Astrocyte (in vitro differentiated cells and primary cell): ENCODE data around the gene RIT1. TPM values are rescaled to one million over a fixed set of nuclear protein-coding genes. Genes with fewer than 3 reads are reported as not detected.

Experiments used
- DNase-seq: peaks from one replicate; pipeline ENCODE4 v3.0.0-alpha.2; 2010; ENCODE audit warnings: low read depth
- FAIRE-seq: peaks from 2 replicates; lab custom pipeline; 2011; peaks lifted over from hg19 to GRCh38; lab: Jason Lieb, UNC
- H2AFZ ChIP-seq: 2 replicates; pipeline ENCODE4 v1.6.0; 2012; ENCODE audit warnings: low read depth, low read length, inconsistent platforms
- H3K27ac ChIP-seq: 2 replicates; pipeline ENCODE4 v1.5.1; 2011; ENCODE audit warnings: low read depth, low read length, inconsistent platforms
- H3K27me3 ChIP-seq: 2 replicates; pipeline ENCODE4 v1.6.0; 2011; ENCODE audit warnings: low read length, inconsistent platforms; ENCODE audit not compliant: insufficient read depth
- H3K36me3 ChIP-seq: 2 replicates; pipeline ENCODE4 v1.5.1; 2011; ENCODE audit warnings: low read length, inconsistent platforms; ENCODE audit not compliant: insufficient read depth
- H3K4me1 ChIP-seq: 2 replicates; pipeline ENCODE4 v1.5.1; 2011; ENCODE audit warnings: low read length, inconsistent platforms; ENCODE audit not compliant: insufficient read depth
- H3K4me2 ChIP-seq: 2 replicates; pipeline ENCODE4 v1.6.0; 2012; ENCODE audit warnings: low read length, inconsistent platforms
- H3K4me3 ChIP-seq: 2 replicates; pipeline ENCODE4 v1.5.1; 2011; ENCODE audit warnings: low read depth, mild to moderate bottlenecking, low read length, inconsistent platforms; ENCODE audit not compliant: insufficient read depth
- H3K79me2 ChIP-seq: 2 replicates; pipeline ENCODE4 v1.6.0; 2012; ENCODE audit warnings: mild to moderate bottlenecking, low read length, inconsistent platforms; ENCODE audit not compliant: insufficient read depth
- H3K9ac ChIP-seq: 2 replicates; pipeline ENCODE4 v1.6.0; 2012; ENCODE audit warnings: mild to moderate bottlenecking, low read length, inconsistent platforms
- H3K9me3 ChIP-seq: 2 replicates; pipeline ENCODE4 v1.5.1; 2012; ENCODE audit warnings: low read depth, mild to moderate bottlenecking, low read length, inconsistent platforms; ENCODE audit not compliant: insufficient read depth
- H4K20me1 ChIP-seq: 2 replicates; pipeline ENCODE4 v1.6.0; 2012; ENCODE audit warnings: low read length, inconsistent platforms; ENCODE audit not compliant: insufficient read depth
- H3K27ac Mint-ChIP-seq: one replicate; pipeline ENCODE4 v1.8.0; 2021; ENCODE audit warnings: mild to moderate bottlenecking, mixed read lengths; ENCODE audit not compliant: unreplicated experiment
- H3K27me3 Mint-ChIP-seq: one replicate; pipeline ENCODE4 v1.8.0; 2021; ENCODE audit warnings: low read depth, mixed read lengths; ENCODE audit not compliant: unreplicated experiment
- H3K36me3 Mint-ChIP-seq: one replicate; pipeline ENCODE4 v1.8.0; 2021; ENCODE audit warnings: low read depth, mixed read lengths; ENCODE audit not compliant: unreplicated experiment
- H3K4me1 Mint-ChIP-seq: one replicate; pipeline ENCODE4 v1.8.0; 2021; ENCODE audit warnings: low read depth, mixed read lengths; ENCODE audit not compliant: unreplicated experiment
- H3K4me3 Mint-ChIP-seq: one replicate; pipeline ENCODE4 v1.8.0; 2021; ENCODE audit warnings: mild to moderate bottlenecking, moderate library complexity, mixed read lengths; ENCODE audit not compliant: unreplicated experiment
- H3K9me3 Mint-ChIP-seq: one replicate; pipeline ENCODE4 v1.8.0; 2021; ENCODE audit warnings: mild to moderate bottlenecking, mixed read lengths; ENCODE audit not compliant: unreplicated experiment
- CTCF ChIP-seq: IDR thresholded peaks from 2 replicates; pipeline ENCODE4 v1.5.1; 2011; ENCODE audit warnings: low read depth, mild to moderate bottlenecking, inconsistent platforms, low read length, moderate library complexity; ENCODE audit not compliant: insufficient read depth
- EZH2 ChIP-seq: IDR thresholded peaks from 2 replicates; pipeline ENCODE4 v1.6.1; 2012; ENCODE audit warnings: mild to moderate bottlenecking, low read length, inconsistent platforms; ENCODE audit not compliant: insufficient read depth
- total RNA-seq: library from RNA; stranded (reverse); gene quantifications from 2 replicates; pipeline ENCODE4 v1.2.1, GENCODE V29; 2021

Gene RIT1
- total RNA-seq, 1 donor from 2014 or later = 59.4 TPM

- Histone ChIP-seq H3K79me2 (peaks cover 53% of the 10 kb centered on the region), H3K4me2 (no peak overlapping the region), H3K9ac (no peak overlapping the region), H3K27ac (no peak overlapping the region), H3K9me3 (no peaks in the 10 kb centered on the region), H3K4me1 (no peaks in the 10 kb centered on the region), H3K4me3 (no peak overlapping the region), H2AFZ (no peak overlapping the region), H4K20me1 (peaks cover 48% of the 10 kb centered on the region), H3K36me3 (peaks cover 81% of the 10 kb centered on the region), H3K27me3 (no peaks in the 10 kb centered on the region)
- Mint-ChIP-seq H3K36me3 (peaks cover 19% of the 10 kb centered on the region), H3K9me3 (no peaks in the 10 kb centered on the region), H3K27ac (no peak overlapping the region), H3K4me1 (peaks cover 17% of the 10 kb centered on the region), H3K4me3 (no peak overlapping the region), H3K27me3 (no peaks in the 10 kb centered on the region)
- FAIRE-seq (no peak), DNase-seq (no peak)
- TF ChIP-seq EZH2 = no peak
Measured at GRCh38 chr1:155918660-155919059, 7.5 kb upstream of the RIT1 start.

DNA sequence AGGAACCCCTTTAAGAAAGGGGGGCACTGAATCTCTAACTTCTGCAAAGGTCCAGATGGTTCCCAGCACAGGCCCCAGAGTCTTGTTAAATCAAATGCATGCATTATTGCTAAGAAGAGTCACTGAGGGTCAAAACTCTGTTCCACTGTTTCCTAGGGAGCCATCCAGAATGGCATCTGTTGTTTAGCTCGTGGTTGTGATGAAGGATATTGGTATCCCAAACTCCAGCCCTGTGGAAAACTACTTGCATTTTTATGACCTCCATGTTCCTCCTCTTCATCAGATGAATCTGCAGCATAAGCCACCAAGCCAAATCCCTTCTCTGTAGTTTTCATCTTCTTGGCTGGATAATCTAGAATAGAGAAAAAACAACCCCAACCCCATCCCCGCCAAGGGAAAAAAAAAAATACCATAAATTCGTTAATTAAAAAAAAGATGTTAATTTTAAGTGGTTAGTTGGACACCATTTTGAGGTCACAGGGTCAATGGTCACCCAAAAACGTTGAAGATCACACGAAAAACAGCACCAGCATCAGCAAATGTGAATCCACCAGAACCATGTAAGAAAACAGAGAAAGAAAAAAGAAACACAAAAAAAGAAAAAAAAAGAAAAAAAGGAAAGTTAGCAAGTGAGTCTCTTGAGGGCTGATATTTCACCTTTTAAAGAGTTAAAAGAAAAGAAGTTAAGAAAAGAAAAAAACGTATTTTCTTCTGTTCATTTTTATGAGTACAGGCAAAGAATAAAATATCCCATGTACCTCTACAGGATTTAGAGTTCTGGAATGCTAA lies 3.0 kb upstream of the RIT1 start:
- no peaks in the 10 kb centered on the region for H3K9me3 Mint-ChIP-seq
- Histone ChIP-seq H3K9ac (no peak overlapping the region), H3K4me2 (no peak overlapping the region), H3K36me3 (peaks cover 53% of the 10 kb centered on the region), H4K20me1 (peaks cover 18% of the 10 kb centered on the region), H2AFZ (no peak overlapping the region), H3K4me1 (peaks cover 13% of the 10 kb centered on the region), H3K27me3 (no peaks in the 10 kb centered on the region), H3K4me3 (no peak overlapping the region), H3K27ac (peak overlapping the region; percentile 12), H3K79me2 (peaks cover 36% of the 10 kb centered on the region), H3K9me3 (no peaks in the 10 kb centered on the region)
- H3K4me3 Mint-ChIP-seq = peak overlapping the region; percentile 74
- no peak for FAIRE-seq
- H3K36me3 Mint-ChIP-seq = peaks cover 16% of the 10 kb centered on the region
- no peaks in the 10 kb centered on the region for H3K27me3 Mint-ChIP-seq
- H3K27ac Mint-ChIP-seq = peak overlapping the region; percentile 77
- peaks cover 32% of the 10 kb centered on the region for H3K4me1 Mint-ChIP-seq
- TF ChIP-seq CTCF (no peak), EZH2 (no peak)
- DNase-seq = no peak

DNA sequence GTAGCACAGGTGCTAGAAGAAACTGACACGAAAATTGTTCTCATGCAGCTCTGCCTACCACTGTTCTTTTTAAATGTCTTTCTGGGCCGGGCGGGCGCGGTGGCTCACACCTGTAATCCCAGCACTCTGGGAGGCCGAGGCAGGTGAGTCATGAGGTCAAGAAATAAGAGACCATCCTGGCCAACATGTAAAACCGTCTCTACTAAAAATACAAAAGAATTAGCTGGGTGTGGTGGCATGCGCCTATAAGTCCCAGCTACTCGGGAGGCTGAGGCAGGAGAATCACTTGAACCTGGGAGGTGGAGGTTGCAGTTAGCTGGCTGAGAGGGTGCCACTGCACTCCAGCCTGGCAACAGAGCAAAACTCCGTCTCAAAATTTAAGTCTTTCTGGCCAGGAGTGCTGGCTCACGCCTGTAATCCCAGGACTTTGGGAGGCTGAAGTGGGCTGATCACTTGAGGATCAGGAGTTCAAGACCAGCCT lies 947 bp upstream of the RIT1 start:
- peak overlapping the region; percentile 96 for H3K4me2 ChIP-seq

More for the DNA sequence above, 947 bp upstream of the RIT1 start:
- peak overlapping the region; percentile 91 for H3K4me3 Mint-ChIP-seq
- TF ChIP-seq EZH2 (no peak), CTCF (no peak)
- H3K9ac ChIP-seq = no peak overlapping the region
- peaks cover 40% of the 10 kb centered on the region for H3K36me3 ChIP-seq
- peaks cover 13% of the 10 kb centered on the region for H3K4me1 ChIP-seq
- peaks cover 34% of the 10 kb centered on the region for H3K79me2 ChIP-seq
- peak overlapping the region; percentile 94 for H3K27ac Mint-ChIP-seq
- H3K9me3 ChIP-seq = no peaks in the 10 kb centered on the region
- peak overlapping the region; percentile 78 for H3K27ac ChIP-seq
- H4K20me1 ChIP-seq = peaks cover 9% of the 10 kb centered on the region
- no peaks in the 10 kb centered on the region for H3K27me3 Mint-ChIP-seq
- DNase-seq (no peak), FAIRE-seq (no peak)
- peaks cover 19% of the 10 kb centered on the region for H3K36me3 Mint-ChIP-seq
- no peak overlapping the region for H3K4me3 ChIP-seq
- no peak overlapping the region for H2AFZ ChIP-seq
- no peaks in the 10 kb centered on the region for H3K9me3 Mint-ChIP-seq
- H3K4me1 Mint-ChIP-seq = peaks cover 32% of the 10 kb centered on the region
- H3K27me3 ChIP-seq = no peaks in the 10 kb centered on the region
